GM06990 (cell line): ENCODE results near the gene FBN2.

Experiments
- DNase-seq: peaks from one replicate; pipeline ENCODE4 v3.0.0-alpha.2; 2011; ENCODE audit not compliant: insufficient read length; ENCODE audit errors: extremely low read depth
- H3K27me3 ChIP-seq: replicated peaks from 2 replicates; pipeline ENCODE4 v1.6.0; 2011; ENCODE audit warnings: low read length; ENCODE audit not compliant: control insufficient read depth, insufficient read depth
- H3K36me3 ChIP-seq: 2 replicates; pipeline ENCODE4 v1.5.1; 2011; ENCODE audit warnings: low read length; ENCODE audit not compliant: control insufficient read depth, insufficient read depth
- H3K4me3 ChIP-seq: replicated peaks from 2 replicates; pipeline ENCODE4 v1.5.1; 2011; ENCODE audit warnings: low read depth, mild to moderate bottlenecking, control low read depth, low read length
- CTCF ChIP-seq: IDR thresholded peaks from 2 replicates; pipeline ENCODE4 v1.5.1; 2011; ENCODE audit warnings: low read length, control low read depth, mild to moderate bottlenecking, inconsistent platforms; ENCODE audit not compliant: insufficient read depth, poor library complexity, severe bottlenecking

Gene FBN2

DNA sequence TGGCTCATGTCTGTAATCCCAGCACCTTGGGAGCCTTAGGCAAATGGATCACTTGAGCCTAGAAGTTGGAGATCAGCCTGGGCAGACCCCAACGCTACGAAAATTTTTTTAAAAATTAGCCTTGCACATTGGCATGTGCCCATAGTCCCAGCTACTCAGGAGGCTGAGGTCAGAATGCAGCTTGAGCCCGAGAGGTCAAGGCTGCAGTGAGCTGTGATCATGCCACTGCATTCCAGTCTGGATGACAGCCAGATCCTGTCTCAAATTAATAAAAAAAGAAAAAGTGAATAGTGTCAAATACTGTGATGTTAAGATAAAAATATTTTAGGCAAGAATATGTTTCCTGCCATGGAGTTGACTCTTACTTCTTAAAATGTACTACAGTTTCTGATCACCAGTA lies 5.3 kb downstream of the FBN2 start:
- TF ChIP-seq CTCF = no peak
- H3K27me3 ChIP-seq = no peaks in the 10 kb centered on the region
- H3K4me3 ChIP-seq = no peak overlapping the region
- no peak for DNase-seq
- H3K36me3 ChIP-seq = no peaks in the 10 kb centered on the region

GRCh38 chr5:128532127-128532526 lies 5.9 kb downstream of the FBN2 start:
- H3K4me3 ChIP-seq = no peak overlapping the region
- H3K36me3 ChIP-seq = no peaks in the 10 kb centered on the region
- no peaks in the 10 kb centered on the region for H3K27me3 ChIP-seq
- DNase-seq = no peak
- no peak for TF ChIP-seq CTCF

DNA sequence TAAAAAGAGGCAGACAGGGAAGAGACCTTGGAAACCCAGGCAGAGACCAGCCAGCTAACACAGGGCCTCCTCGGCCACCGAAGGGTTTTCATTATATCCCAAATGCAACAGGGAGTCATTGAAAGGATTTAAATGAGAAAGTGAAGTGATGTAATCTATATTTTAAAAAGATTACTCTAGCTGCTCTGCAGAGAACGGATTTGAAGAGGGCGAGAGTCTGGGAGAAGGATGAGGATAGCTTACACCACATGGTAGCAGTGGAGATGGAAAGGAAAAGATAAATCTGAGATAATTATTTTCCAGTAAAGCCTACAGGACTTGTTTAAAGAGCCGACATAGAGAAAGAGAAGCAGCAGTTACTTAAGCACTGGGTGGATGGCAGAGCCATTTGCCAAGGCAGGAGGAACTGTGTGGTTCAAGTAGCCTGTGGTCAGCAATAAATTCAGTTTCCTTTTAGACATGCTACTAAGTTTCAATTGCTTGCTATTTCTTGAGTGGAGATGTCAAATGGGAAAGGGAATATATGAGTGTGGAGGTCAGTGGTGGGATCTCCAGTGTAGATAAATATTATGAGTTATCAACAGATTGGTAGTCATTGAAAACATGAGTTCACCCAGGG lies 9.3 kb downstream of the FBN2 start:
- Histone ChIP-seq H3K4me3 (no peak overlapping the region), H3K27me3 (no peaks in the 10 kb centered on the region), H3K36me3 (no peaks in the 10 kb centered on the region)
- DNase-seq = no peak
- TF ChIP-seq CTCF = no peak

DNA sequence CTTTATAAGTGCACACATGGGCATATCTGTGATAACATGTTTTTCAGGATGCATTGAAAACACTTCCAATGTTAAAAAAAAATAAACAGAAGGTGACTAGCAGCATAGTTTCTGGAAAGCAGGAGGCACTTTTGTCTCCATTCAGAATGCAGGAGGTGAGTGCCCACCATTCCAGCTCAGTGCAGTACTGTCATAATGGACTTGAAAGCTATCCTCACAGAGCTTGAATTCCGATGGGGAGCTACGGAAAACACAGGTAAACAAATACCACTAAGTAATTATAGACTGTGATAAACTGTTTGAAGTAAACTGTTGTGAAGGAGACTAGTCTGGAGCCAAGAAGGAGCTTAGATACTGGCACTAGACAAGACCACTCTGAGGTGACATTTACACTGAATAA lies 9.9 kb downstream of the FBN2 start:
- TF ChIP-seq CTCF = no peak
- no peak for DNase-seq
- Histone ChIP-seq H3K4me3 (no peak overlapping the region), H3K36me3 (no peaks in the 10 kb centered on the region), H3K27me3 (no peaks in the 10 kb centered on the region)

DNA sequence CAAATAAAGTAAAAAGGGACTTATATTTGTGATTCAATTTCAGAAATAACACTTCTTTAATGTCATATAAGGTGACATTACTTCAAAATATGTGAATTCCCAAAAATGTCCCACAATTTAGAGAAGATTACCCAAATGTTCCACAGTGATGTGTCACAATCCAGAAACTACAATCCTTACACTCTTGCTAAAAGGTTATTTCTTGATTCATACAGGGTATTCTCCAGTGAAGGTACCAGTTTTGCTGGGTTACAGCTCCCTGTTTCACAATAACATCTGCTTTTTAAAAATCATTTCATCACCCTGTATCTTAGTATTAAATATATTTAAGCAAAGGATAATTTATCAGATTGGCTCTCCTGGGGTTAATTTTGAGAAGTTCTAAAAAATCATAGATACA lies 11.0 kb downstream of the FBN2 start:
- no peak for TF ChIP-seq CTCF
- Histone ChIP-seq H3K36me3 (no peaks in the 10 kb centered on the region), H3K27me3 (no peaks in the 10 kb centered on the region), H3K4me3 (no peak overlapping the region)
- no peak for DNase-seq

GRCh38 chr5:128522336-128522735 lies 15.7 kb downstream of the FBN2 start:
- TF ChIP-seq CTCF = no peak
- Histone ChIP-seq H3K27me3 (no peaks in the 10 kb centered on the region), H3K36me3 (no peaks in the 10 kb centered on the region), H3K4me3 (no peak overlapping the region)
- DNase-seq = no peak
